GM10266 (cell line): Measurements from ENCODE around the gene MCM6.
"Not testable (repeated sequence)": the region's sequence is repeated elsewhere in the genome, so short reads cannot be mapped to it uniquely, and the experiment has no call there.

Source experiments
- DNase-seq: peaks from one replicate; pipeline ENCODE4 v3.0.0; 2012; ENCODE audit errors: extremely low spot score
- CTCF ChIP-seq: IDR thresholded peaks from 2 replicates; pipeline ENCODE4 v1.5.1; 2012; ENCODE audit warnings: mild to moderate bottlenecking, low read depth; ENCODE audit not compliant: control insufficient read depth, insufficient read depth; ENCODE audit errors: missing control alignments

MCM6 gene

GRCh38 chr2:135890149-135890548, 13.9 kb upstream of the MCM6 start:
- no peak for DNase-seq
- TF ChIP-seq CTCF = no peak

GRCh38 chr2:135888587-135888986, 12.3 kb upstream of the MCM6 start:
- not testable (repeated sequence) for DNase-seq

- DNase-seq = no peak
- TF ChIP-seq CTCF = no peak
These were observed 9.5 kb upstream of the MCM6 start for GRCh38 chr2:135885709-135886108.

GRCh38 chr2:135882415-135882814, 6.2 kb upstream of the MCM6 start:
- no peak for TF ChIP-seq CTCF
- no peak for DNase-seq

- DNase-seq = not testable (repeated sequence)
These were observed 527 bp upstream of the MCM6 start for GRCh38 chr2:135876770-135877169.

GRCh38 chr2:135875491-135876065, 665 bp downstream of the MCM6 start:
- peak; percentile 73 for DNase-seq
- TF ChIP-seq CTCF = no peak

- no peak for DNase-seq
These were observed 1.4 kb downstream of the MCM6 start for GRCh38 chr2:135874777-135875365.

GRCh38 chr2:135870571-135870970, 5.7 kb downstream of the MCM6 start:
- TF ChIP-seq CTCF = no peak

More at GRCh38 chr2:135874777-135875365, 1.4 kb downstream of the MCM6 start:
- no peak for TF ChIP-seq CTCF

More at GRCh38 chr2:135870571-135870970, 5.7 kb downstream of the MCM6 start:
- no peak for DNase-seq
